H9 (cell line): ENCODE results near the gene CACTIN. TPM values are rescaled to one million over a fixed set of nuclear protein-coding genes. Genes with fewer than 3 reads are reported as not detected.

Source experiments
- DNase-seq: peaks from one replicate; pipeline ENCODE4 v3.0.0-alpha.2; 2017
- H2AFZ ChIP-seq: one replicate; pipeline ENCODE4 v1.6.1; 2013; ENCODE audit warnings: mild to moderate bottlenecking, low read length, control low read depth, moderate library complexity
- H2AK5ac ChIP-seq: 2 replicates; pipeline ENCODE4 v1.6.1; 2013; ENCODE audit warnings: low read length, control low read depth, mixed read lengths; ENCODE audit not compliant: insufficient read length
- H2BK120ac ChIP-seq: one replicate; pipeline ENCODE4 v1.6.1; 2013; ENCODE audit warnings: low read depth, mild to moderate bottlenecking, low read length, control low read depth, inconsistent platforms; ENCODE audit not compliant: poor library complexity, severe bottlenecking
- H2BK12ac ChIP-seq: 2 replicates; pipeline ENCODE4 v1.6.1; 2013; ENCODE audit warnings: low read length, control low read depth, mixed read lengths, low read depth; ENCODE audit not compliant: insufficient read length
- H2BK15ac ChIP-seq: 2 replicates; pipeline ENCODE4 v1.6.1; 2013; ENCODE audit warnings: low read depth, low read length, control low read depth
- H2BK20ac ChIP-seq: one replicate; pipeline ENCODE4 v1.6.1; 2013; ENCODE audit warnings: low read depth, mild to moderate bottlenecking, low read length, control low read depth, inconsistent platforms; ENCODE audit not compliant: poor library complexity, severe bottlenecking
- H2BK5ac ChIP-seq: 2 replicates; pipeline ENCODE4 v1.6.1; 2013; ENCODE audit warnings: low read length, control low read depth, mixed read lengths; ENCODE audit not compliant: insufficient read length
- H3K14ac ChIP-seq: 2 replicates; pipeline ENCODE4 v1.6.1; 2013; ENCODE audit warnings: low read length, control low read depth; ENCODE audit not compliant: insufficient read depth
- H3K18ac ChIP-seq: 2 replicates; pipeline ENCODE4 v1.6.1; 2013; ENCODE audit warnings: low read depth, mild to moderate bottlenecking, mixed read lengths, low read length, control low read depth; ENCODE audit not compliant: insufficient read length
- H3K23ac ChIP-seq: 2 replicates; pipeline ENCODE4 v1.6.1; 2013; ENCODE audit warnings: low read length, control low read depth, mixed read lengths, low read depth; ENCODE audit not compliant: insufficient read length
- H3K23me2 ChIP-seq: 2 replicates; pipeline ENCODE4 v1.6.1; 2013; ENCODE audit warnings: low read depth, mild to moderate bottlenecking, mixed read lengths, low read length, control low read depth; ENCODE audit not compliant: insufficient read length, poor library complexity, severe bottlenecking
- H3K27ac ChIP-seq: 2 replicates; pipeline ENCODE4 v1.5.1; 2013; ENCODE audit warnings: low read length, control low read depth, mixed read lengths, low read depth; ENCODE audit not compliant: insufficient read length
- H3K27me3 ChIP-seq: 2 replicates; pipeline ENCODE4 v1.6.1; 2013; ENCODE audit warnings: low read length, control low read depth, inconsistent platforms; ENCODE audit not compliant: insufficient read depth
- H3K4ac ChIP-seq: 2 replicates; pipeline ENCODE4 v1.6.1; 2013; ENCODE audit warnings: low read depth, mild to moderate bottlenecking, control low read depth, inconsistent platforms, low read length, moderate library complexity
- H3K4me1 ChIP-seq: 2 replicates; pipeline ENCODE4 v1.6.1; 2013; ENCODE audit warnings: low read length, control low read depth, inconsistent platforms; ENCODE audit not compliant: insufficient read depth
- H3K4me2 ChIP-seq: 2 replicates; pipeline ENCODE4 v1.6.1; 2013; ENCODE audit warnings: low read length, control low read depth, mixed read lengths; ENCODE audit not compliant: insufficient read length, insufficient read depth
- H3K56ac ChIP-seq: 2 replicates; pipeline ENCODE4 v1.6.1; 2013; ENCODE audit warnings: low read depth, mild to moderate bottlenecking, mixed read lengths, low read length, control low read depth; ENCODE audit not compliant: insufficient read length
- H3K79me1 ChIP-seq: 2 replicates; pipeline ENCODE4 v1.6.1; 2013; ENCODE audit warnings: low read depth, mild to moderate bottlenecking, moderate library complexity, low read length, control low read depth, inconsistent platforms; ENCODE audit not compliant: insufficient read depth, poor library complexity, severe bottlenecking
- H3K79me2 ChIP-seq: 2 replicates; pipeline ENCODE4 v1.6.1; 2013; ENCODE audit warnings: low read length, control low read depth, inconsistent platforms; ENCODE audit not compliant: insufficient read depth
- H3K9ac ChIP-seq: 2 replicates; pipeline ENCODE4 v1.6.1; 2013; ENCODE audit warnings: low read length, control low read depth, mixed read lengths; ENCODE audit not compliant: insufficient read length; ENCODE audit errors: extremely low read depth
- H3K9me3 ChIP-seq: one replicate; pipeline ENCODE4 v1.6.1; 2013; ENCODE audit warnings: low read depth, low read length, inconsistent platforms; ENCODE audit not compliant: control insufficient read depth
- H3T11ph ChIP-seq: one replicate; pipeline ENCODE4 v1.6.1; 2013; ENCODE audit warnings: mild to moderate bottlenecking, low read length, control low read depth, inconsistent platforms
- H4K20me1 ChIP-seq: one replicate; pipeline ENCODE4 v1.6.1; 2013; ENCODE audit not compliant: control insufficient read depth, insufficient read length, insufficient read depth
- H4K5ac ChIP-seq: 2 replicates; pipeline ENCODE4 v1.6.1; 2013; ENCODE audit warnings: low read depth, mild to moderate bottlenecking, mixed read lengths, low read length, control low read depth; ENCODE audit not compliant: insufficient read length
- H4K8ac ChIP-seq: replicated peaks from 2 replicates; pipeline ENCODE4 v1.6.1; 2013; ENCODE audit warnings: low read length, control low read depth, mixed read lengths, low read depth; ENCODE audit not compliant: insufficient read length
- H4K91ac ChIP-seq: 2 replicates; pipeline ENCODE4 v1.6.1; 2013; ENCODE audit warnings: low read depth, mild to moderate bottlenecking, moderate library complexity, mixed read lengths, low read length, control low read depth; ENCODE audit not compliant: insufficient read length
- H3K27ac Mint-ChIP-seq, 3 experiments: 2 replicates in 2 of 3; 3 replicates in 1 of 3; pipeline ENCODE4 v1.8.0; 2020 to 2021; ENCODE audit warnings: mixed read lengths in 3 of 3, mild to moderate bottlenecking in 1 of 3, moderate library complexity in 1 of 3
- H3K27me3 Mint-ChIP-seq: 2 replicates; pipeline ENCODE4 v1.8.0; 2021; ENCODE audit warnings: low read depth, mild to moderate bottlenecking, moderate library complexity, mixed read lengths
- H3K36me3 Mint-ChIP-seq, 3 experiments: 2 replicates in 2 of 3; 3 replicates in 1 of 3; pipeline ENCODE4 v1.8.0; 2020 to 2021; ENCODE audit warnings: low read depth in 3 of 3, mixed read lengths in 3 of 3; ENCODE audit not compliant: insufficient read depth in 1 of 3
- H3K4me1 Mint-ChIP-seq, 2 experiments: 2 replicates each; pipeline ENCODE4 v1.8.0; 2020; ENCODE audit warnings: mixed read lengths in 2 of 2
- H3K4me3 Mint-ChIP-seq, 2 experiments: 2 replicates in 1 of 2; 3 replicates in 1 of 2; pipeline ENCODE4 v1.8.0; 2020 to 2021; ENCODE audit warnings: mild to moderate bottlenecking in 2 of 2, mixed read lengths in 2 of 2, moderate library complexity in 1 of 2
- H3K9me3 Mint-ChIP-seq, 2 experiments: 2 replicates in 1 of 2; 3 replicates in 1 of 2; pipeline ENCODE4 v1.8.0; 2020; ENCODE audit warnings: mild to moderate bottlenecking in 2 of 2, mixed read lengths in 2 of 2, moderate library complexity in 1 of 2
- WGBS: extraction: QIAGEN DNeasy Blood & Tissue Kit; methylation state at CpG from one replicate; pipeline ENCODE4 v1.1.7; 2013; ENCODE audit warnings: missing lambda C conversion rate, low lambda C conversion rate, mixed read lengths; ENCODE audit not compliant: insufficient read length; ENCODE audit errors: extremely low coverage; 5-methylcytosine and 5-hydroxymethylcytosine counted together
- total RNA-seq: library from RNA; stranded (reverse); gene quantifications from 2 replicates; pipeline ENCODE4 v1.2.1, GENCODE V29; 2021
- TF ChIP-seq, protein P1 (sequence below): fragments of 200-600 bp; sonication (generic); conservative IDR thresholded peaks from 3 replicates; pipeline ENCODE4 v1.8.0; 2021; ENCODE audit warnings: antibody characterized with exemption, mild to moderate bottlenecking

Gene CACTIN
- total RNA-seq, 1 experiment from 2014 or later: 37.3 TPM

DNA sequence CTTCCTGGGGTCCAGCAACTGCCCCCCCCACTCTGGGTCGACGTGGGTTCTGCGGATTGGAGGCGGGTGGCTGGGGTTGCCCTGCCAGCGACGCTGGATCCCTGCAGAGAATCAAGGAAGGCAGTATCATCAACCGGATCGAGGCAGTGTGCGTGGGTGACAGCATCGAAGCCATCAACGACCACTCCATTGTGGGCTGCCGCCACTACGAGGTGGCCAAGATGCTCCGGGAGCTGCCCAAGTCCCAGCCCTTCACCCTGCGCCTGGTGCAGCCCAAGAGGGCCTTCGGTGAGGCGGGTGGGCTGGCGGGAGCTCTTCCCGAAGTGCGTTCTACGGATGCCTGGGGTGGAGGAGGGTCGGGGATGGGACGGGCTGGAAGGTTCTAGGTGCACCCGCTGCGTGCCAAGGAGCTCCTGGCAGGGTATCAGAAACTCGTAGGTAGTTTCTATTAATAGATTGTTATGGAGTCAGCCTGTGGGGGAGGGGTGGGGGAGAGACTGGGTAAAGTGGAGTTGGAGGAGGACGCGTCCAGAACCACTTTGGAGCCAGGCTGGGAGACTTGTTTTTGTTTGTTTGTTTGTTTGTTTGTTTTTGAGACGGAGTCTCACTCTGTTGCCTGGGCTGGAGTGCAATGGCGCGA is 39.8 kb downstream of the CACTIN start:
- Histone ChIP-seq H3K14ac (no peak overlapping the region), H3K18ac (no peak overlapping the region), H3K4me2 (no peak overlapping the region), H4K5ac (no peak overlapping the region), H3K56ac (no peak overlapping the region), H3K4ac (no peak overlapping the region), H4K91ac (no peak overlapping the region), H2AK5ac (no peak overlapping the region), H2BK120ac (no peak overlapping the region), H2BK20ac (no peak overlapping the region), H3K9ac (no peak overlapping the region), H2BK5ac (no peak overlapping the region), H3K9me3 (no peaks in the 10 kb centered on the region), H3K23me2 (peaks cover 3% of the 10 kb centered on the region), H4K20me1 (no peaks in the 10 kb centered on the region), H3K4me1 (no peaks in the 10 kb centered on the region; the same call in 1 of the 2 replicates), H3T11ph (no peak overlapping the region), H2BK12ac (no peak overlapping the region), H2AFZ (no peak overlapping the region), H3K79me2 (no peaks in the 10 kb centered on the region), H3K27me3 (no peaks in the 10 kb centered on the region; the same call in 1 of the 2 replicates), H3K23ac (no peak overlapping the region), H2BK15ac (no peak overlapping the region), H4K8ac (no peak overlapping the region), H3K27ac (no peak overlapping the region), H3K79me1 (no peaks in the 10 kb centered on the region)
- TF ChIP-seq, protein P1, sequence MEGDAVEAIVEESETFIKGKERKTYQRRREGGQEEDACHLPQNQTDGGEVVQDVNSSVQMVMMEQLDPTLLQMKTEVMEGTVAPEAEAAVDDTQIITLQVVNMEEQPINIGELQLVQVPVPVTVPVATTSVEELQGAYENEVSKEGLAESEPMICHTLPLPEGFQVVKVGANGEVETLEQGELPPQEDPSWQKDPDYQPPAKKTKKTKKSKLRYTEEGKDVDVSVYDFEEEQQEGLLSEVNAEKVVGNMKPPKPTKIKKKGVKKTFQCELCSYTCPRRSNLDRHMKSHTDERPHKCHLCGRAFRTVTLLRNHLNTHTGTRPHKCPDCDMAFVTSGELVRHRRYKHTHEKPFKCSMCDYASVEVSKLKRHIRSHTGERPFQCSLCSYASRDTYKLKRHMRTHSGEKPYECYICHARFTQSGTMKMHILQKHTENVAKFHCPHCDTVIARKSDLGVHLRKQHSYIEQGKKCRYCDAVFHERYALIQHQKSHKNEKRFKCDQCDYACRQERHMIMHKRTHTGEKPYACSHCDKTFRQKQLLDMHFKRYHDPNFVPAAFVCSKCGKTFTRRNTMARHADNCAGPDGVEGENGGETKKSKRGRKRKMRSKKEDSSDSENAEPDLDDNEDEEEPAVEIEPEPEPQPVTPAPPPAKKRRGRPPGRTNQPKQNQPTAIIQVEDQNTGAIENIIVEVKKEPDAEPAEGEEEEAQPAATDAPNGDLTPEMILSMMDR: no peak
- H3K36me3 Mint-ChIP-seq: no peaks in the 10 kb centered on the region; a peak in 1 of 7 replicates
- peaks cover 13 to 16% of the 10 kb centered on the region in 2 experiments for H3K9me3 Mint-ChIP-seq
- no peaks in the 10 kb centered on the region for H3K4me1 Mint-ChIP-seq
- no peak overlapping the region for H3K27ac Mint-ChIP-seq
- no peak overlapping the region; a peak in 1 of 5 replicates for H3K4me3 Mint-ChIP-seq
- no peak for DNase-seq
- H3K27me3 Mint-ChIP-seq: peaks cover 75% of the 10 kb centered on the region
- no CpG with 5 or more reads among the region's 31 CpGs for WGBS
